Measurements from ENCODE around the gene SLC8A1. TPM values are rescaled to one million over a fixed set of nuclear protein-coding genes. Genes with fewer than 3 reads are reported as not detected.

SLC8A1 gene
- total RNA-seq, 1 donor from 2014 or later: 1.9 TPM

GRCh38 chr2:40094451-40094850 lies 357.4 kb downstream of the SLC8A1 start:
- no peak overlapping the region for H3K4me3 Mint-ChIP-seq (ENCODE audit: unreplicated experiment)
- no peaks in the 10 kb centered on the region for H3K4me1 Mint-ChIP-seq (ENCODE audit: low read depth, unreplicated experiment)
- no peak overlapping the region for H3K27ac Mint-ChIP-seq (ENCODE audit: unreplicated experiment)

DNA sequence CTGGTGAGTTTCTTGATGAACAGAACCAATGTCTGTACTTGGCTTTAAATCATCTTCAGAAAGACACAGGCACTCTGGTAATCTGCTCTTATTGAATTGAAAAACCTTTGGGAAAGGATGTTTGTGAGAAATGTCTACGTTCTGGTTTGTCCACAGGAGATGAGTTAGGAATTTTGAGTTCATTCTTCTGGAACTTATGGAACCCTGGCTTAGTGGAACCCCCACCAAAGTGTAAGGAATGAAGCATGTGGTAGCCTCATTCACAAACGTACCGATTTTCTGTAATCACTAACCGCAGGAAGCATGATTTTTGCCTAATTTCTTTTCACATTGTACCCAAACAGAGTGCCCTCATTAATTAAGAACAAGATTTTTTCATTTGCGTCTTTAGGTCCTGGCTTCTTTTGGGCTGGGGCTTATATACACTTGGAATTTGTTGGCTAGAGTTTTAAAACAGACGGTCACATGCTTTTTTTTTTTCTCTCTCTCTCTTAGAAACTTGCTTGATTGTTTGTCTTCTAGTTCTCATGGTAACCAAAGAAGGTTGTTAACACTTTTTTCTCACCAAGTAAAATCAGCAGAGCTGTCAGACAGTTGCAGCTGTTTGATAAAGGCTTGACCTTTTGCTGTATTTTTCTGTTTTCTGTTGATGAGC lies 358.7 kb downstream of the SLC8A1 start:
- Mint-ChIP-seq H3K27me3 (ENCODE audit: unreplicated experiment) (no peaks in the 10 kb centered on the region), H3K36me3 (ENCODE audit: unreplicated experiment) (no peaks in the 10 kb centered on the region), H3K4me1 (ENCODE audit: low read depth, unreplicated experiment) (no peaks in the 10 kb centered on the region), H3K9me3 (ENCODE audit: unreplicated experiment) (no peaks in the 10 kb centered on the region), H3K4me3 (ENCODE audit: unreplicated experiment) (no peak overlapping the region), H3K27ac (ENCODE audit: unreplicated experiment) (no peak overlapping the region)
- DNase-seq: no peak
- no peak for TF ChIP-seq CTCF (IDR thresholded peaks at IDR 0.05; ENCODE audit: partially characterized antibody, unreplicated experiment)

More at GRCh38 chr2:40094451-40094850, 357.4 kb downstream of the SLC8A1 start:
- Mint-ChIP-seq H3K9me3 (ENCODE audit: unreplicated experiment) (no peaks in the 10 kb centered on the region), H3K36me3 (ENCODE audit: unreplicated experiment) (no peaks in the 10 kb centered on the region), H3K27me3 (ENCODE audit: unreplicated experiment) (no peaks in the 10 kb centered on the region)
- TF ChIP-seq CTCF (IDR thresholded peaks at IDR 0.05; ENCODE audit: partially characterized antibody, unreplicated experiment): no peak
- no peak for DNase-seq

- no peak for DNase-seq
- no peaks in the 10 kb centered on the region for H3K36me3 Mint-ChIP-seq (ENCODE audit: unreplicated experiment)
- no peak for TF ChIP-seq CTCF (IDR thresholded peaks at IDR 0.05; ENCODE audit: partially characterized antibody, unreplicated experiment)
Measured at GRCh38 chr2:40090044-40090443, 361.8 kb downstream of the SLC8A1 start.

DNA sequence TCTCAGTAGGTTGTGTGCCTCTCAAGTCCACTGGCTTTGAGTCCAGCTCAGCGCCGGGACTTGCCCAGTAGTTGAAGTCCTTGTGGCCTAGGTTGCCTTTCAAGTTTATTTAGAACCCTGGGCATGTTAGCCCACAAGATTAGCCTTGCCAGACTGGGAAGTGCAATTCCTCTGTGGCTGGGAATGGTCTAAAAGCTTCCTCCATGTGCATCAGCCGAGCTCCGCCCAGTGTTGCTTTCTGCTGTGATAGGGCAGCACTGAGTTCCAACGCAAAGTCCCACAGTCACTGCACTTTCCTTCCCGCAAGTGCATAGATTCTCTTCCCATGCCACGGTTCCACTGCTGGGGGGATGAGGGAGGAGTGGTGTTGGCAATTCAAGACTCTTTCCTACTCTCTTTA lies 364.0 kb downstream of the SLC8A1 start:
- TF ChIP-seq CTCF (IDR thresholded peaks at IDR 0.05; ENCODE audit: partially characterized antibody, unreplicated experiment): no peak
- H3K27me3 Mint-ChIP-seq (ENCODE audit: unreplicated experiment): no peaks in the 10 kb centered on the region
- H3K9me3 Mint-ChIP-seq (ENCODE audit: unreplicated experiment): no peaks in the 10 kb centered on the region
- no peaks in the 10 kb centered on the region for H3K4me1 Mint-ChIP-seq (ENCODE audit: low read depth, unreplicated experiment)
- no peaks in the 10 kb centered on the region for H3K36me3 Mint-ChIP-seq (ENCODE audit: unreplicated experiment)
- DNase-seq: no peak
- H3K4me3 Mint-ChIP-seq (ENCODE audit: unreplicated experiment): no peak overlapping the region
- no peak overlapping the region for H3K27ac Mint-ChIP-seq (ENCODE audit: unreplicated experiment)

More at GRCh38 chr2:40090044-40090443, 361.8 kb downstream of the SLC8A1 start:
- Mint-ChIP-seq H3K27ac (ENCODE audit: unreplicated experiment) (no peak overlapping the region), H3K4me3 (ENCODE audit: unreplicated experiment) (no peak overlapping the region), H3K9me3 (ENCODE audit: unreplicated experiment) (no peaks in the 10 kb centered on the region), H3K4me1 (ENCODE audit: low read depth, unreplicated experiment) (no peaks in the 10 kb centered on the region), H3K27me3 (ENCODE audit: unreplicated experiment) (no peaks in the 10 kb centered on the region)

DNA sequence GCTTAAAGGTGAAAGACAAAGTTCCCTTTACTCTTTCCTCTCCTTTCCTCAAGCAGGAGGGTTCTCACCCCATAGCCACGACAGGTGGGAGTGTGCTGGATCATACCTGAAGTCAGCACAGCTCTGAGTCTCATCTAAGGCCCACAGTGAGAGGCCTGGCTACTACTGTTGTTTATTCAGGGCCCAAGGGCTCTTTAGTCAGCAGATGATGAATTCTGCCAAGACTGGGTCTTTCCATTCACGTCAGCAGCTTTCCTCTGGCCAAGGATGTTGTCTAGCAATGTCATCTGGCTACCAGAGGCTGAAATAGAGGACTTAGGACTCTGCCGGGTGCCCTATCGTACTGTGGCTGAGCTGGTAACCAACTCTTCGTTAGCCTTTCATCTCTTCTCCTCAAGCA lies 364.5 kb downstream of the SLC8A1 start:
- Mint-ChIP-seq H3K27me3 (ENCODE audit: unreplicated experiment) (no peaks in the 10 kb centered on the region), H3K4me3 (ENCODE audit: unreplicated experiment) (no peak overlapping the region), H3K36me3 (ENCODE audit: unreplicated experiment) (no peaks in the 10 kb centered on the region), H3K27ac (ENCODE audit: unreplicated experiment) (no peak overlapping the region), H3K4me1 (ENCODE audit: low read depth, unreplicated experiment) (no peaks in the 10 kb centered on the region), H3K9me3 (ENCODE audit: unreplicated experiment) (no peaks in the 10 kb centered on the region)
- TF ChIP-seq CTCF (IDR thresholded peaks at IDR 0.05; ENCODE audit: partially characterized antibody, unreplicated experiment): no peak
- DNase-seq: no peak
